ENCODE measurements around the gene F12. TPM values are rescaled to one million over a fixed set of nuclear protein-coding genes. Genes with fewer than 3 reads are reported as not detected.

Gene F12
- total and polyA plus RNA-seq, 2 of the 8 experiments (the other 6 are each of a cell fraction or from before 2014, with no cell fraction given) = 6.5 to 7.8 TPM

GRCh38 chr5:177447611-177448243, 38.4 kb upstream of the F12 start:
- DNase-seq (ENCODE audit: low read depth in 1 of 2, low spot score in 2 of 2) = peak in 1 of 2 experiments; percentile 76
- ChIA-PET POLR2A (ENCODE audit: partially characterized antibody) (interaction anchor here (0.7 to 67.5 kb wide), 18 partner anchors 21 to 143 kb away, joined by 3 to 3349 read pairs (median 4); partner anchors contain the start of genes DBN1, DOK3, GRK6 and PDLIM7), CTCF (ENCODE audit: partially characterized antibody) (interaction anchor here (0.8 to 23.6 kb wide), 15 partner anchors 10 to 139 kb away, joined by 3 to 430 read pairs (median 5); partner anchors contain the start of genes F12, GRK6, PFN3 and SLC34A1)
- peak overlapping the region; percentile 20; the same call in 1 of the 2 replicates for H2BK12ac ChIP-seq (ENCODE audit: low read depth, low read length)
- H3K9me3 ChIP-seq (ENCODE audit: insufficient read depth in 2 of 2, low read depth in 1 of 2, low read length in 1 of 2) = no peaks in the 10 kb centered on the region
- peak overlapping the region; percentile 87 for H3K4ac ChIP-seq (replicated peaks; ENCODE audit: insufficient read length, low read depth, low read length)
- H4K20me1 ChIP-seq (replicated peaks in 1 of 2; ENCODE audit: control insufficient read depth in 1 of 2, insufficient read depth in 2 of 2, low read length in 2 of 2) = peaks cover 0 to 7% of the 10 kb centered on the region in 2 experiments
- peaks cover 0 to 19% (median 5%) of the 10 kb centered on the region in 4 experiments; a peak in 5 of 7 replicates for H3K27me3 ChIP-seq (replicated peaks in 1 of 4; ENCODE audit: control insufficient read depth in 3 of 4, extremely low read depth in 1 of 4, insufficient read depth in 3 of 4, low read length in 3 of 4)
- no peaks in the 10 kb centered on the region for H3K79me2 ChIP-seq (ENCODE audit: control insufficient read depth in 1 of 2, insufficient read depth in 2 of 2, low read length in 2 of 2)
- peak overlapping the region; percentile 93 for H4K5ac ChIP-seq (ENCODE audit: insufficient read length, low read depth, low read length)
- peak overlapping the region; percentile 59 for H3K27ac ChIP-seq (ENCODE audit: low read depth, low read length)
- H2AFZ ChIP-seq (ENCODE audit: low read length) = 0 out of 2 replicates have a peak overlapping the region, but pooled peaks have one; percentile 14
- H3K4me1 ChIP-seq (replicated peaks in 1 of 4; ENCODE audit: control insufficient read depth in 3 of 4, insufficient read depth in 4 of 4, low read length in 3 of 4) = peaks cover 0 to 30% (median 15%) of the 10 kb centered on the region in 4 experiments; a peak in 6 of 7 replicates
- H3K23ac ChIP-seq (ENCODE audit: insufficient read length) = no peak overlapping the region
- H2BK15ac ChIP-seq (ENCODE audit: low read length) = no peak overlapping the region; the same call in 1 of the 2 replicates
- peak overlapping the region; percentile 87 for H4K8ac ChIP-seq (ENCODE audit: extremely low read depth, insufficient read depth, low read length)
- FAIRE-seq = no peak
- peak overlapping the region; percentile 99 for H4K91ac ChIP-seq (replicated peaks; ENCODE audit: insufficient read length, low read length)
- H3K56ac ChIP-seq (replicated peaks; ENCODE audit: insufficient read length, low read depth, low read length) = no peak overlapping the region
- no peaks in the 10 kb centered on the region; the same call in none of the 2 replicates for H3K79me1 ChIP-seq (ENCODE audit: low read depth, low read length)
- peak overlapping the region; percentile 68; the same call in 1 of the 2 replicates for H2BK5ac ChIP-seq (ENCODE audit: low read depth, low read length)
- peaks cover 9% of the 10 kb centered on the region for H3K23me2 ChIP-seq (ENCODE audit: low read depth, low read length)
- H2AK5ac ChIP-seq (ENCODE audit: low read depth, low read length) = no peak overlapping the region
- 14% methylated on average over 19 of the region's 23 CpGs; no CpG with 5 or more reads in 1 of the 2 experiments for WGBS, 2 experiments (ENCODE audit: extremely low coverage in 1 of 2, insufficient coverage in 1 of 2, insufficient read length in 1 of 2, insufficient replicate concordance in 2 of 2, low coverage in 1 of 2, low lambda C conversion rate in 2 of 2, missing lambda C conversion rate in 1 of 2)
- H3K14ac ChIP-seq (ENCODE audit: insufficient read length) = no peak overlapping the region
- peak overlapping the region; percentile 89 to 93 for H3K4me2 ChIP-seq (ENCODE audit: insufficient read depth in 1 of 2, low read depth in 2 of 2, low read length in 2 of 2)
- peak overlapping the region in 3 of 4 experiments; percentile 37 to 75 (median 60); a peak in 5 of 7 replicates for H3K9ac ChIP-seq (replicated peaks in 1 of 4; ENCODE audit: extremely low read depth in 1 of 4, low read depth in 3 of 4, low read length in 3 of 4)
- H2BK20ac ChIP-seq (ENCODE audit: low read length) = no peak overlapping the region
- no peaks in the 10 kb centered on the region for H3K36me3 ChIP-seq (ENCODE audit: control insufficient read depth in 2 of 4, insufficient read depth in 4 of 4, low read length in 3 of 4)
- H3K18ac ChIP-seq (ENCODE audit: extremely low read depth, low read length) = peak overlapping the region; percentile 93
- peak overlapping the region; percentile 63 for H2BK120ac ChIP-seq (replicated peaks; ENCODE audit: low read depth, low read length)
- peak overlapping the region; percentile 33 to 74 (median 53) for H3K4me3 ChIP-seq (ENCODE audit: extremely low read depth in 1 of 4, insufficient read depth in 2 of 4, low read depth in 3 of 4, low read length in 4 of 4)
- TF ChIP-seq SUZ12 (IDR thresholded peaks at IDR 0.05; ENCODE audit: low read length) (no peak; the same call in 1 of the 2 replicates), TEAD4 (IDR thresholded peaks at IDR 0.05; ENCODE audit: low read depth, low read length) (no peak), YY1 (IDR thresholded peaks at IDR 0.05; ENCODE audit: low read depth, low read length) (peak; percentile 54; the same call in 1 of the 2 replicates), RFX5 (IDR thresholded peaks at IDR 0.05; ENCODE audit: borderline replicate concordance, low read depth, low read length) (no peak), RNF2 (IDR thresholded peaks at IDR 0.05; ENCODE audit: borderline replicate concordance, low read depth, low read length, missing control alignments, poor library complexity, severe bottlenecking) (no peak), USF2 (IDR thresholded peaks at IDR 0.05; ENCODE audit: low read length) (no peak), MAX (IDR thresholded peaks at IDR 0.05) (peak; percentile 89), CHD2 (IDR thresholded peaks at IDR 0.05; ENCODE audit: low read length) (no peak), ASH2L (IDR thresholded peaks at IDR 0.05; ENCODE audit: low read length) (no peak), SAP30 (IDR thresholded peaks at IDR 0.05; ENCODE audit: insufficient read depth, insufficient replicate concordance, low read length) (no peak)
